ENCODE results near the gene GMFB.

Gene GMFB

DNA sequence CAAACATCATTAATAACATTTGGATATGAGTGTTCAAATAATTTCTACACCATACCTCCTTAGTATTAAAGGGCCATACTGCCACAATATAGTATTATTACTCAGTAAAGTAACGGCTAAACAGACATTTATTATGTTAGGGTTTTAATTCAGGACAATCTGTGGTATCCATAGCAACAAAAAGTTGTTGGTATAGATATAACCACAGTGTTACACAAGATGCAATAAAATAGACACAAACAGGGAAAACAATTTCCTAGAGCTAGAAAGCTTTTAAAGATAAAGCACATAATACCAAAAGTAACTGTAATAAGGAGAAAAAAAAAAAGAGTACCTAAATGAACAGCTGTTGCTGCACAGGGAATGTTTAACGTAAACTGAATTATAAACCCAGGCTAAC lies 63.7 kb downstream of the GMFB start:
- DNase-seq (ENCODE audit: low read depth, low spot score): no peak
- TF ChIP-seq, protein P1, sequence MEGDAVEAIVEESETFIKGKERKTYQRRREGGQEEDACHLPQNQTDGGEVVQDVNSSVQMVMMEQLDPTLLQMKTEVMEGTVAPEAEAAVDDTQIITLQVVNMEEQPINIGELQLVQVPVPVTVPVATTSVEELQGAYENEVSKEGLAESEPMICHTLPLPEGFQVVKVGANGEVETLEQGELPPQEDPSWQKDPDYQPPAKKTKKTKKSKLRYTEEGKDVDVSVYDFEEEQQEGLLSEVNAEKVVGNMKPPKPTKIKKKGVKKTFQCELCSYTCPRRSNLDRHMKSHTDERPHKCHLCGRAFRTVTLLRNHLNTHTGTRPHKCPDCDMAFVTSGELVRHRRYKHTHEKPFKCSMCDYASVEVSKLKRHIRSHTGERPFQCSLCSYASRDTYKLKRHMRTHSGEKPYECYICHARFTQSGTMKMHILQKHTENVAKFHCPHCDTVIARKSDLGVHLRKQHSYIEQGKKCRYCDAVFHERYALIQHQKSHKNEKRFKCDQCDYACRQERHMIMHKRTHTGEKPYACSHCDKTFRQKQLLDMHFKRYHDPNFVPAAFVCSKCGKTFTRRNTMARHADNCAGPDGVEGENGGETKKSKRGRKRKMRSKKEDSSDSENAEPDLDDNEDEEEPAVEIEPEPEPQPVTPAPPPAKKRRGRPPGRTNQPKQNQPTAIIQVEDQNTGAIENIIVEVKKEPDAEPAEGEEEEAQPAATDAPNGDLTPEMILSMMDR (IDR thresholded peaks at IDR 0.05; ENCODE audit: insufficient read depth, low read length, missing control alignments): no peak
- ChIA-PET POLR2A (no interaction called here), CTCF (interaction anchor here (1.0 to 2.0 kb wide), 4 partner anchors 10 to 350 kb away, joined by 3 to 6 read pairs (median 3); partner anchors contain the start of gene CDKN3)
- H3K4me3 ChIP-seq (ENCODE audit: low read depth, low read length): no peak overlapping the region
